ENCODE measurements around the gene KLHL36.

Gene KLHL36

DNA sequence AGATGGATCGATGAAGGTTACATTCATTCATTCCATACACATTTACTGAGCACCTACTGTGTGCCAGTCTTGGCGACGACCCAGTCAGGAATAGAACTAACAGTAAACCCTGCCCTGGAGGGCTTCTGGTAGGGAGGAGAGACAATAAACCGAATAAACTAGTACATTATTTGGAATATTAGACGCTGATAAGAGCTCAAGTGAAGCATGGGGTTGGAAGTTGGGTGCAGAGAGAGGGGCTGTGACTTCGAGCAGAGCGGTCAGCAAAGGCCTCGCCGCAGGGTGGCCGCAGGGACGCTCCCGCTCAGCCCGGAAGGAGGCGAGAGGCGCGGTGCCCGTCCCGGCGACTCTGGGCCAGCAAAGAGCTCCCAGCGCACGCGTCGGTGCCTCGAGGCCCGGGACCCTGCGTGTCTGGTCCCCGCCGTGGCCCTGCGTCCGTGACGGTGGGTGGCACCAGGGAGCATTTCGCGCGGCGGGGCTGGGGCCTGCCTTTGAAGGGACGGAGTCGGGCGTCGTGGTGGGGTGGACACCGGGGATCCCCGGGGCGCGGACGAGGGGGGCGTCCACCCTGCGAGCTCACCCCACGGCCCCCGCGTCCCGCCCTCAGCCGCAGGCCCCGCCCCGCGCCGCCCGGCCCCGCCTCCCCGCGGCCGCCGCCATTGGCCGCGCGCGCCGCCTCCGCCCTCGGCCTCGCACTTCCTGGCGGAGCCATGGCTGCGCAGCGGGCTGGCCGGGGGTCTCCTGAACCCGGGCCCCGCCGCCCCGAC is at the start of gene KLHL36:
TSS of gene KLHL36 (plus strand) at position 684 of the 767 bp plus-strand sequence. CDS start 2,357 bp downstream, outside the sequence.
- DNase-seq (ENCODE audit: low read depth), result peak; percentile 41

DNA sequence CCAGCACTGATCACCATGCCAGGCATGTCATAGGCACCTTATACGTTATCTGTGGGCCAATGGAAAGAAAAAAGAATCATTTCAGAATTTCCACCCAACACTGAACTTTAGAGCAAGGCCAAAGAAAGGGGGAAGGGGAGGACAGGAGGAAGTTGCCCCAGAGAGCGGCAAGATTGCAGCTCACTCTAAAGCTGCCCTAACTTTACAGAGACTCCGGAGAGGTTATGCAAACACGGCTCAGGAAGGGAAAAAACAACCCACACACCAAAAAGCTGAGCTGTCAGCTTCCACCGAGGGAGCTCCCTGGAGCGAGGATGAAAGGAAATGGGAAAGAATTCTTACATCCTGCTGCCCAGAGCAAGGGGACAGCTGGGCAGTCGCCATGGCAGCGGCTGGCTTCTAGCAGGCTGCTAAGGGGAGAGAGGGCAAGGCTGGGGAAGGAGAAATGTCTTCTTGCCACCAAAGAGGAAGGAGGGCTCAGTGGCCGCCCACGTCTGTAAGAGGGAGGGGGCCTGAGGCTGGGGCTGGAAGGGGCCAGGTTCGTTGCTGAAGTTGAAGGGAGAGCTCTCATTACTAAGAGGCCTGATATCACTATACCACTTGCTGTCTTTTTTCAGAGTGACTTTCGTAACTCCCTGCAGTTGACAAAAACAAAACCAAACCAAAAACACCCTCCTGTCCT is 48.6 kb upstream of the KLHL36 start:
- DNase-seq (ENCODE audit: low read depth), result no peak

DNA sequence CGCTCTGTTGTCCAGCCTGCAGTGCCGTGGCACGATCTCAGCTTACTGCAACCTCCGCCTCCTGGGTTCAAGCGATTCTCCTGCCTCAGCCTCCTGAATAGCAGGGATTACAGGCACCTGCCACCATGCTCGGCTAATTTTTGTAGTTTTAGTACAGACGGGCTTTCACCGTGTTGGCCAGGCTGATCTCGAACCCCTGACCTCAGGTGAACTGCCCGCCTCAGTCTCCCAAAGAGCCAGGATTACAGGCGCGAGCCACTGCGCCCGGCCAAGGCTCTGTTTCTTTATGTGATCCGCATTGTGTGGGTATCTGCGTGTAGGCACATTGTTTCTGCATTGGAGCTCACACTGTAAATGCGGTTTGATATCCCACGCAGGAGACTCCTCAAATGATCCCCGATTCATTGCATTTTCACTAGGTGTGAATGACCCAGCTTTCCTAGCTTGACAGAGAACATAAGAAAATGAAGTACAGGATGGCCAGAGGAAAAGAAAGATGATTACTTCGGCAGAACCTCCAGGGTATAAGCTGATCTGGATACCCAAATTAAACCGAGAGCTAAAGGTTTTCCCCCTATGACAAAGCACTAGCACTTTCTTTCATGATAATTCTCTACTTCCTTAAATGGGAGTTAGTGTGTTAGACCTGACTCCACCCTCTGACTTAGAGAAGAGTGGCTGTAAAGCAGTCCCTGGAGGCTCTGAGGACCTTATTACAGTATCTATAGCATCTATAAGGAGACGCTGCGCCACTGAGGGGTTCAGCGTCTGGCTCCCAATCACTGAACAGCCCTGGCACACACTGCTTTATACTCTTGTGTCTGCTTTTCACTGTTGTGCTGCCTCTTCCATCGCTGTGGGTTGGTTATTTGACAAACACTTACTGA is 47.7 kb upstream of the KLHL36 start:
- DNase-seq (ENCODE audit: low read depth), result no peak

DNA sequence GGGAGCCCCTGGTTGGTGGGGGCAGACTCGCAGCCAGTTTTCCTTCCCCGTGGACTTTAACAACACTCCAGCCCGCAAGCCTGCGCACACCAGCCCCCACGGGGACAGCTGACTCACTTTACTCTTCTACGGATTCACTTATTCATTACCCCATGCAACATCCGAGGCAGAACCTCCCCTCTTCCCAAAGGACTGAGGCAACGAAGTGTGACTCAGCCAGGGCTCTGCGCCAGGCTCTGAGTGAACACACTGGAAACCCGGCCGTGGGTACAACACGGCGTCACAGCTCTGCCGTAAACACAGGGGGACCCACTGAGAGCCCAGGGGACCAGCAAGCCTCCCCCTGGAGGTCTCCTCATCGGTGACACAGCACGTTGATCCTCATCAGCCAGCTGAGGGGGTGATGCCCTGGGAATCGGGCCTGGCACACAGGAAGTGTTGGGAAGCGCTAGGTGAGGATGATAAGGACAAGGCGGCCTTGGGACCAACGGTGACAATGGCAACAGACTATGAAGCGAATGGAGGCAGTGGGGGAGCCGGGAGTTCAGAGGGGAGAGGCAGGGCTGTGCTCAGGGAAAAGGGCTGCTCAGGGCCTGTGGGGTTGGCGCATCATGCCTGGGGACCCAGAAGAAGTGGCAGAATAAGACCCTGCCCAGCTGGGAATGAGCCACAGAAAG is 45.0 kb upstream of the KLHL36 start:
- no peak for DNase-seq (ENCODE audit: low read depth)

DNA sequence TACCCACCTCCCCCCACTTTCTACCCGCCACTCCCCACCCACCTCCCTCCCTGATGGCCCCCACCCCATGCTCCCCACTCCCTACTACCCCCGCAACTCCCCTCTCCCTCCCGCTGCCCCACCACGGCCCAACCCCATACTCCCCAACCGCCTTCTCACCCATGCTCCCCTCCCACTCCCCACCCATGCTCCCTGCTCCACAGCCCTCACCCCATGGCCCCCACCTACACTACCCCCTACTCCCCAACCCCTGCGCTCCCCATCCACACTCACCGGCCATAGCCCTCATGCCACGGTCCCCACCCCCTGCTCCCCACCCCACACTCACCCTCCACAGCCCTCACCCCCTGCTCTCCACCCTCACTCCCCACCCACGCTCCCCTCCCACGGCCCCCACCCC is 44.4 kb upstream of the KLHL36 start:
- no peak for DNase-seq (ENCODE audit: low read depth)

DNA sequence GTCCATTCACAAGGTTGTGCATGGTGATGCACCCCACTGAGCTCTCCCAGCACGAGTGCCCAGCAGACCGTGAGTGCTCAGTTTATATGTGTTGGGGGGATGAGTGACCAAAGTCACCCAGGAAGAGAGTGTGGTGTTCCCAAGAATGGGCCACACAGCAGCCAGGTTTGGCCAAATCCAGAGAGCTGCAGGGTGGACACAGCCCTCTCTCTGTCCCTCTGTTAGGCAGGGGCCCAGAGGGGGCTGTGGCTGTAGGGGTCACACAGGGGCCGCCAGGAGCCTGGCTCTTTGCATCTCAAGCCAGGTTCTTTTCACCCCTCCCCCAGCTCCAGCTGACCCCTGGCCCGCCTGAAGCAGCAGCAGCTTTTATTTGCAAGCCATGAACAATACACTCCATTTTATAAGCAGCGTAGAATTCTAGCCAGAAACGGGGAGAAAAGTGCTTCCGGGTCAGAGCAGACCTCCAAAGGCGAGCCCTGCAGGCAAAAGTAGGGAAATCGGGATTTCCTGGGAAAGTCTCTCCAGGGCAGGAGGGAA is 43.8 kb upstream of the KLHL36 start:
- DNase-seq (ENCODE audit: low read depth), result no peak

DNA sequence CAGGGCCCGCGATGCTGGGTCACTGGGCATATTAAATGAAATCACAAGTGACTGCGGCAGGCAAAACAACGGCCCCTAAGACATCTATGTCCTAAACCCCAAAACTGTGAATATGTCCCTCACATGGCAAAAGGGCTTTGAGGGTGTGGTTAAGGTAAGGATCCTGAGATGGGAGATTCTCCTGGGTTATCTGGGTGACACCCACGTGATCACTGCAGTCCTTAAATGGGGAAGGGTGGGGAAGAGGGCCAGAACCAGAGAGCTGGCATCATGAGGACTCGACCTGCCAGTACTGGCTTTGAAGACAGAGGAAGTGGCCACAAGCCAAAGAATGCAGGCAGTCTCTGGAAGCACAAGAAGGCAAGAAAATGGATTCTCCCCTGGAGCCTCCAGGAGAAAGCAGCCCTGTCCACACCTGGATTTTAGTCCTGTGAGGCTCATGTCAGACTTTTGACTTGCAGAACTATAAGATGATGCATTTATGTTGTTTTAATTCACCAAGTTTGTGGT is 42.9 kb upstream of the KLHL36 start:
- DNase-seq (ENCODE audit: low read depth), result no peak

DNA sequence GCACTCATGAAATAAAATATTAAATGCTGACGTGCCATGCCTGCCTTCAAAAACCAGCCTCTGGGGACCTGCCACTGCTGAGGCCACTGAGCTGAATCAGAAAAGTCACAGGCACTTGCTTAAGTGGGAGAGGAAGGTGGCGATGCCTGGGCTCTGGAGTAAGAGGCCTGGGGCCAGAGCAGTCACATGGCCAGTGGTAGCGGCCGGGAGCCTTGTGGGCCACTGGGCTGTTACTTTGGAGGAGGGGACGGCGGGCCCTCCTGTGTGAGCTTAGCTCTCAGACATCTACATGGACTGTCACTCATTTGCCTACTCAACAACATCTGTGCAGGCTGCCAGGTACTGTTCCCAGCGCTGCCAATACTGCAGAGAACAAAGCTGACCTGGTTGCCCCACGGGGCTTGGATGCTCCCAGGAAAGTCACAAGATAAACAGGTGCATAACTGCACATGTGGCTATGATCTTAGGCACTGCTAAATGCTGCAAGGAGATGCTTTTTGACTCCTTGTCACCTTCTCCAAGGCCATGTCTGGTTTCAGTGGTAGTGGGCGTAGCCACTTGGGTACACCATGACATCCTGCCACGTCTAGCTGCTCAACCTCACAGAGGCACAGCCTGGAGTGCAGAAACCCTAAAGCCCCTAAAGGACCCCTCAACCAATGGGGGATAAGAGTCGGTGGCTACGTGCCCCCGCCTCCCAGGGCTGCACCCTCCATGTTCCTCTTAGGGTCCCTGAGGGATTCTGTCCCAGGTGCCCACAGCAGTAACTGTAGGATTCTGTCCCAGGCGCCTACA is 42.0 kb upstream of the KLHL36 start:
- DNase-seq (ENCODE audit: low read depth), result no peak

DNA sequence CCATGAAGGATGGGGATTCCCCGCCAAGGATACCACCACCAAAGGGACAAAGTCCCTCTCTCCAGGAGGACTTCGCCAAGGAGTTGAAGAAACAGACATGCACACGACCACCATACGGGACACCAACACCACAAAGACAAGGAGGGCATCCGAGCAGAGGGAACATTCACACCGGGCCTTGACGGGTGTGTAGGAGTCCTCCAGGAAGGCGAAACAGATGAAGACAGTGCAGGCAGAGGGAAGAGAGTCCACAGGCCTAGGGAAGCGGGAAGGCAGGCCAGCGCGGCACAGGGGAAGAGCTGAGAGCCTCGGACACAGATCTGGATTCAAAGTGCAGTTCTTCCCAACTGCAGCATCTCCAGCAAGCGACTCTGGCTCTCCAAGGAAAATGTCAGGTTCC is 41.2 kb upstream of the KLHL36 start:
- no peak for DNase-seq (ENCODE audit: low read depth)

DNA sequence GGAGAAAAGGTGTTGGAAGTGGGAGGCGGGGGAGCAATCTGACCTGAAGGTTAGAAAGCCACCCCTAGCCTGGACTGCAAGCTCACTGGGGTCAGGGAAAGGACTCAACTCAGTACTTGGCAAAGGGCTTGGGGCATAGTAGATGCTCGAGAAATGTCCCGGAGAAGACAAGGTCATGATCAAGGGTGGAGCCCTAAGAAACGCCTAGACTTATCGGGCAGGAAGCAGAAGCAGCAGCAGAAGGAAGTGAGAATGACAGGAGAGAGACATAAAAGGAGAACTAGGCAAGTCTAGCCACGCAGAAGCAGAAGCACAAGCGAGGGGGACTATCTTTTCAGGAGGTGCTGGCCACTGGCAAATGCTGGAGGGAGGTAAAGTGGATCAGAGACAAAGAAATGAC is 40.6 kb upstream of the KLHL36 start:
- DNase-seq (ENCODE audit: low read depth), result no peak

DNA sequence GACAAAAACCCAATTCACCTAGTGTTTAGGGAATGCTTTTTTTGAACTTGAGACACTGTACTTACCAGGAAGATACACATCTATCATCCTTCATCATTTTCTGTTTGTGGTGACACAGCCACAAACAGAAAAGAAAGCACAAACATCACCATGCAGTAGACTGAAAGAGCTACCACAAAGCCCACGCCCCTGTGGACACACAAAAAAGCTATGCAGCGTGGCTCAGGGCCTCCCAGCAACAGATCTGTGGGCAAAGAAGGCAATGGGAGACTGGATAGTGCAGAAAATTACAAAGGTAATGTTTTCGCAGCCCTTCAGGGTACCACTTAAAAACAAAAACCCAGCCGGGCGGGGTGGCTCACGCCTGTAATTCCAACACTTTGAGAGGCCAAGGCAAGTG is 40.0 kb upstream of the KLHL36 start:
- no peak for DNase-seq (ENCODE audit: low read depth)

DNA sequence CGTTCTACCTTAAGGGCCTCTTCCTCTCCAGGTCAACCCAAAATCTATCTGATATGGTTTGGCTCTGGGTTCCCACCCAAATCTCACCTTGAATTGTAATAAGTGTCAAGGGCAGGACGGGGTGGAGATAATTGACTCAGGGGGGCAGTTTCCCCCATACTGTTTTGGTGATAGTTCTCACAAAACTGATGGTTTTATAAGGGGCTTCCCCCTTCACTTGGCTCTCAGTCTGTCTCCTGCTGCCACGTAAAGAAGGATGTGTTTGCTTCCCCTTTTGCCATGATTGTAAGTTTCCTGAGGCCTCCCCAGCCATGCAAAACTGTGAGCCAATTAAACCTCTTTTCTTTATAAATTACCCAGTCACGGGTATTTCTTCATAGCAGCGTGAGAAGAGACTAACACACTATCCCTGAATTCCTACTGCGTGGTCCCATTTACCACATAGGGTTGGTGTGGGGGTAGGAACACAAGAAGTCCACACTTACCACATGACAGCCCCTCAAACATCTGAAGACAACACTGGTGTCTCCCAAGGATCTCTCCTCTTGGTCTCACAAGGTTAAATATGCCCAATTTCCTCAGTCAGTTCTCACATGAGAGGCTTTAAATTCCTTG is 38.6 kb upstream of the KLHL36 start:
- no peak for DNase-seq (ENCODE audit: low read depth)

DNA sequence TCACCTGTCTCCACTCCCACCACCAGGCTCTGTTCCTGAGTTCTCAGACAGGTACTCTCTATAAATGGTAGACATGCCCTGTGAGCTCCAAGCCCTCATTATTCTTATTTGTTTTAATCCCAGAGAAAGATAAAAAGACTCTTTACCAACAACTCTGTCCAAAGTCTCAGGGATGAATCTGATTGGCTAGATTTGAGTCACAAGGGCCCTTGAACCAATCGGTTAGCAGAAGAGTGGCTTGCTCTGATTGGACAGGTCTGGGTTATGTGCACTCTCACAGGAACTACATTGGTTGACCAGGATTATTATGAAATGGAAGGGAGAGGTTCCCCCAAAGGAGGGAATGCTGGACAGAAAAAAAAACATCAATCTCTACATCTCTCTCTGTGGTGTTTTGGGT is 37.9 kb upstream of the KLHL36 start:
- DNase-seq (ENCODE audit: low read depth), result no peak

DNA sequence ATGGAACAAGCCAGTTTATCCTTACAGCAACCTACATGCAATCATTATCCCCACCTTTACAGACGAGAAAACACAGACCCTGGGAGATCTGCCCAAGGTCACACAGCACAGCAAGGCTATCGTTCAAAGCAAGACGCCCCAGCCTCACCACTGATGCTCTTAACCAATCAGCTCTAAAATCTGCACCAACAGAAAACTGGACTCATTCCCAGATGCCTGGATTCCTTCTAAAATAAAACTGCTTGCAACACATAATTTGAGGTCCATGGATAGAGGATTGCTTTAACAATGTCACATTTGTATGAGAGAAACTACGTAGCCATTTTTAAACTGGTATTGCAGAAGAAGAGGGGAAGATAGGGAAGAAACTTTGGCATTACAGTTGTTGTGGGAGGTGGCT is 37.3 kb upstream of the KLHL36 start:
- DNase-seq (ENCODE audit: low read depth), result no peak

DNA sequence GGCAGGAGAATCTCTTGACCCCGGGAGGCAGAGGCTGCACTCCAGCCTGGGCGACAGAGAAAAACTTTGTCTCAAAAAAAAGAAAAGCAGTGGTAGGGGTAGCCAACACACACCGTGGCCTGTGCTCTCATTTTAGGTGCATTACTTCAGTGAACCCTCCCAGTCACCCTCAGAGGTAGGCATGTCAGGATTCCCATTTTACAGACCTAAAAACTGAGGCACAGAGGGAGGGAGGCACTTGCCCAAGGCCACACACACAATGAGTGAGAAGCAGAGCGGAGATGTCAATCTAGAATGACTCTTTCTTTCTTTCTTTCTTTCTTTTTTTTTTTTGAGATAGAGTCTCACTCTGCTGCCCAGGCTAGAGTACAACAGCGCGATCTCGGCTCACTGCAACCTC is 35.6 kb upstream of the KLHL36 start:
- DNase-seq (ENCODE audit: low read depth), result no peak

DNA sequence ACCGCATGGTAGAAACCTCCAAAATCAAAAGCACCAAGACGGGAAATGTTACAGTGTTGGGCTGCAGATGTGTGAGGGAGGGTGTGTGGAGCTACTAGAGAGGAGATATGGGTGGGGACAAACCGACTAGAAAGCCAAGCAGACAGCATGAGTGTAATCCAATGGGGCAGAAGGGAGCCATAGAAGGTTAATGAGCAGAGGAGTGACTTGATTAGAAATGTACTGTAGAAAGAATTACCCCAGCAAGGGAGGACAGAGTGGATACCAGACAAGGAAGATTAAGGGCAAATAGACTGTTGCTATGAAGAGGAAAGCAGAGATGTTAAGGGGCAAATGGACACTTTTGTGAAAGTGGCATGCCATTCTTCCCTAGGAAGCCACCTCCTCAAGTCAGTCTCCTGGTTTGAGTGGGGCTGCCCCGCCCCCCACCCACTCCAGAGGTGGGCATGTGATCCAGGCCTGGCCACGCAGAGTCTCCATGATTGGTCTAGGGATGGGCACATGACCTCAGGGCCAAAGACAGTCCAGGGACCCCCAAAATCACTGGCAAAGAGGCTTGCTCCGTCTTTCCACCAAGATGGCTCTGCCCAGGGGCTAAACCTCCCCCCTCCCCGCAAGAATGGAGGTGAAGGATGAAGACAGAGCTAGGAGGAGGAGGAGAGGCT is 34.8 kb upstream of the KLHL36 start:
- no peak for DNase-seq (ENCODE audit: low read depth)

DNA sequence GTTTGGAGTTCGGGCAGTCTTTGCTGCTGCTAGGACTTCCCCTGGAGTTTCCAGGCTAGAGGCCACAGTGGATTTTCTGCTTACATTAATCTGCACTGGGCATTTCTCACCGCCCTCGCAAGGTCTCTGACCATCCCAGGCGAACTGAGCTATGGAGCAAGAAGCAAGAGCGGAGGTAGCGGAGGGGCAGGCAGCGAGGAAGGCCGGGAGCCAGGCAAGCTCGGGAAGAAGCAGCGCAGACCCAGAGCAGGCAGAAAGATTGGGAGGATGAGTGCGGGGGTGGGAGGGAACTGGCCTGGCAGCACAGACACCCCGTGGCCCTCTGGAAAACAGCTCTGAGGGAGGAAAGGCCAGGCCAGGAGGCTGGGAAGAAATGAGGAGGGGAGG is 34.2 kb upstream of the KLHL36 start:
- DNase-seq (ENCODE audit: low read depth), result no peak

DNA sequence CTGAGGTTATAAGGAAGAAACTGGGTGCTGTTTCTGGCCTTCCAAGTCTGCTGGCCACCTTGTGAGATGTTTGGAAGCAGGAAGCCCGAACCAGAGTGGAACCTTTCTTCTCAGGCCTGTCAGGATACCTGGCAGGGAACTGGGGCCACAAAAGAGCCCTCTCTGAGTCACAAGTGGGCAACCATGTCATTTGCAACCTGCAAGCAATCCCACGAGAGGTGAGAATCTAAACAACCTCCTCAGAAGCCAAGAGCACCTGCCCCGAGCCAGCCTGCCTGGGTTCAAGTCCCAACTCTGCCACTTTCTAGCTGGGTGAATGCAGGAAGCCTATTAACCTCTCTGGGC is 33.7 kb upstream of the KLHL36 start:
- no peak for DNase-seq (ENCODE audit: low read depth)

DNA sequence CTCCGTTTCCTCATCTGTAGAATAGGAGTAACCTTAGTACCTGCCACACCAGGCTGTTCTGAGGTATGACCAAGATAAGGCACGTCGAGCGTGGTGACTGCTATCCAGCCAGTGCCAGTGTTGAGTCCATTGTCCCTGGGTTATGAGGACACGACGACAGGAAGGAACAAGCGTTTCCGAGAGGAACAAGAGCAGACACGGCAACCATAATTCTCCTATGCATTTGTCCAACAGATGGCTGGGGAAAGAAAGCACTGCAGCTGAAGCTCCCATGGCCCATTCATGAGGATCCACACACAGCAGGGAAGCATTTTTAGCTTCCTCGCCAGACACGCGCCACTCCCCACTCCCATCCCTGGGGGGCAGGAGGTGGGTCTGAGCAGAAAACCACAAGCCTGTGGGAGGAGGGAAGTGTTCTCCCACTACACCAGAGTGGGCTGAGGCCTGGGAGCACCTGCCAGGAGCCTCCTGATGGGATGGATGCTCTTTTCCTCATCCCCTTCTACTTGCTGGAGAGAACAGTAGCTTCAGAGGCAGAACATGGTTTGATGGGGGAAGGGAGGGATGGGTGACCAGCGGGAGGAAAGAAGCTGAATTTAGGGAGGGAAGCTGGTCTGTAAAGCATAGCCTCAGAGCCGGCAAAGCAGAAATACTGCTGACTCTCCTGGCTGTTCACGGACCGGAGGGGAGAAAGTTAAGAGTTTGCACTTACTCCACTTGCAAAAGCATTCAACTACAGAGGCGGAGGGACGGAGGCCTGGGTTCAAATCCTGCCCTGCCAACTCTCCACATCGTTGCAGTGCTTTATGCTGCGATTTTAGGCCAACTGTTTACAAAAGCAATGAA is 33.1 kb upstream of the KLHL36 start:
- no peak for DNase-seq (ENCODE audit: low read depth)

All from stimulated activated CD8-positive, alpha-beta memory T cell treated with anti-CD3 and anti-CD28 coated beads, Interleukin-7, amount 100 ng/mL, for 24 hours (primary cell).